Psoas muscle (tissue), 8 donors: ENCODE data around the gene LRP1B. TPM values are rescaled to one million over a fixed set of nuclear protein-coding genes. Genes with fewer than 3 reads are reported as not detected.

Experiments used
- ATAC-seq, 4 donors: fragments of 200-7000 bp; cut with Tn5 transposase; one replicate each; pipeline ENCODE4 v1.9.1; 2020; ENCODE audit warnings: moderate library complexity in 3 of 4, mild to moderate bottlenecking in 2 of 4
- DNase-seq, 2 donors: peaks; one replicate each; pipeline ENCODE4 v3.0.0-alpha.2; 2020
- H3K27ac ChIP-seq: fragments of 200-600 bp; one replicate; pipeline ENCODE4 v1.8.0; 2022
- H3K27me3 ChIP-seq, 3 donors: fragments of 200-600 bp in 1 of 3; one replicate each; pipeline versions ENCODE4 v1.6.1 to v1.8.0; 2013 to 2022; ENCODE audit warnings: low read length in 2 of 3, mild to moderate bottlenecking in 2 of 3, moderate library complexity in 1 of 3; ENCODE audit not compliant: insufficient read depth in 3 of 3
- H3K36me3 ChIP-seq, 2 donors: fragments of 200-600 bp in 1 of 2; one replicate each; pipeline versions ENCODE4 v1.6.1 to v1.8.0; 2013 to 2022; ENCODE audit warnings: low read depth in 1 of 2, mild to moderate bottlenecking in 1 of 2, moderate library complexity in 1 of 2; ENCODE audit not compliant: insufficient read depth in 1 of 2
- H3K4me1 ChIP-seq: fragments of 200-600 bp; one replicate; pipeline ENCODE4 v1.8.0; 2022
- H3K4me3 ChIP-seq: fragments of 200-600 bp; one replicate; pipeline ENCODE4 v1.8.0; 2022; ENCODE audit warnings: mild to moderate bottlenecking
- H3K9me3 ChIP-seq: fragments of 200-600 bp; one replicate; pipeline ENCODE4 v1.8.0; 2022
- CTCF ChIP-seq: fragments of 200-600 bp; IDR thresholded peaks from one replicate; pipeline ENCODE4 v1.8.0; 2022; ENCODE audit warnings: antibody characterized with exemption
- WGBS, 3 donors: extraction: QIAGEN DNeasy Blood & Tissue Kit; methylation state at CpG; one replicate each; pipeline versions ENCODE4 v1.1.6 to v1.1.7; 2013; 5-methylcytosine and 5-hydroxymethylcytosine counted together
- intact Hi-C, 2 donors: fragments of 100-400 bp; cut with DNase I; formaldehyde crosslinking; loops; one replicate each; pipeline versions ENCODE4 v1.11.0 to v1.14.2; 2022
- polyA plus RNA-seq, 3 donors: library from polyadenylated mRNA; stranded (reverse); fragments of 200-250 nt; gene quantifications; one replicate each; pipeline ENCODE4 v1.2.3, GENCODE V29; 2013
- total RNA-seq, 4 donors: library from RNA; stranded (reverse); fragmentation: NEBNext Ultra II Directional in 2 of 4; extraction: Animal tissue kit (Norgen Biotek cat#: 25700) in 2 of 4; gene quantifications; one replicate each; pipeline versions ENCODE4 v1.2.1 to v1.2.4, GENCODE V29; 2021 to 2023
- donor health status: healthy with polysubstance abuse.
- donor health status: DM: no; HTN: no; CAD: no; lungs with moderate emphysema.
- donor health status: Bipolar disorder and iron deficiency.
- donor health status: healthy.
- donor health status: DM: yes; HTN: yes; CAD: no.
- donor health status: DM: no; HTN: no; CAD: no.
- donor health status: DM: no; HTN: no; CAD: no.
- donor health status: DM: yes; HTN: yes; CAD: no.

The LRP1B gene
- total and polyA plus RNA-seq, 7 donors: 0.33 to 3.3 (median 0.95) TPM

DNA sequence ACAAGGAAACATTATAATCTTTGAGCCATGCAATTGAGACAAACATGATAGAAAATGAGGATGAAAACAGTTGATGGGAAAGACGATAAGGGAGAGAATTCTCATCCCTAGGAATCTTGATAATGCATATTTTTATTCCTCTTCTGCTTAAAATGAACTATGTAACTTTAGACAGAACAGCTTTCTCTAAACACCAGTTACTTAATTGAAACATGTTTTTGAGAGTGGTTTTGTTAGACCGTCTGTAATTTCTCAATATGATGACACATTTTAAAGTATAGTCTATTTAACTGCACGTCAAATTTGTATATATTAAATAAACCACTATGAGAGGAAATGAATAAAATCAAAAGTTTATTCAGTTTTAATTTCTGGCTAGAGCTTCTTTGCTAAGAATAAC, 1896.7 kb downstream of the LRP1B start:
- WGBS, 3 donors: 51 to 72% (median 63%) methylated on average over 3 of the region's 3 CpGs
- DNase-seq: no peak
- Histone ChIP-seq H3K4me3 (no peak overlapping the region), H3K27me3 (no peaks in the 10 kb centered on the region), H3K36me3 (no peaks in the 10 kb centered on the region), H3K4me1 (no peaks in the 10 kb centered on the region), H3K27ac (no peak overlapping the region), H3K9me3 (no peaks in the 10 kb centered on the region)
- no peak for TF ChIP-seq CTCF
- no peak for ATAC-seq
- intact Hi-C loops: no loop called here

GRCh38 chr2:140210963-140211362, 1919.9 kb downstream of the LRP1B start:
- 69 to 86% (median 82%) methylated on average over 2 of the region's 2 CpGs for WGBS, 3 donors

GRCh38 chr2:140205093-140205492, 1925.7 kb downstream of the LRP1B start:
- no peak for TF ChIP-seq CTCF
- intact Hi-C loops: no loop called here

More at GRCh38 chr2:140210963-140211362, 1919.9 kb downstream of the LRP1B start:
- H3K4me3 ChIP-seq: no peak overlapping the region
- no peaks in the 10 kb centered on the region for H3K27me3 ChIP-seq
- no peak for TF ChIP-seq CTCF
- ATAC-seq: no peak
- no peaks in the 10 kb centered on the region for H3K36me3 ChIP-seq
- no peak for DNase-seq
- H3K4me1 ChIP-seq: no peaks in the 10 kb centered on the region
- intact Hi-C loops: no loop called here
- H3K9me3 ChIP-seq: no peaks in the 10 kb centered on the region
- H3K27ac ChIP-seq: no peak overlapping the region

DNA sequence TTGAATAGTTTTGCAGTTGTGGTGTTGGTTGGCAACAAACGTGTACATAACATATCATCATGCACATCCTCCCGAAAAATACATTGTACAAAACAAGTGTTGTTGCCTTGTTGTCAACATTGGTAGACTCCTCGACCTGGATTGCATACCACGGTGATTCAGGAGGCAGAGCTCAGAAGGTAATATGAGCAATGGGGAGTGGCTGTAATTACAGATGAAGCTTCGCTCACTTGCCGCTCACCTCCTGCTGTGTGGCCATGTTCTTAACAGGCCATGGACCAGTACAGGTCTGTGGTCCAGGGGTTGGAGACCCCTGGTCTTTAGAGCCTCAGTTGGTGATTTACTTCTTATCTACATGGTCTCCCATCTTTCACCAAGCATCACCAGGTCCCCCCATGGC, 1927.5 kb downstream of the LRP1B start:
- intact Hi-C loops: no loop called here
- Histone ChIP-seq H3K4me1 (no peaks in the 10 kb centered on the region), H3K4me3 (no peak overlapping the region), H3K9me3 (no peaks in the 10 kb centered on the region), H3K36me3 (no peaks in the 10 kb centered on the region), H3K27me3 (no peaks in the 10 kb centered on the region), H3K27ac (no peak overlapping the region)
- DNase-seq (no peak), ATAC-seq (no peak)
- WGBS, 3 donors: 87 to 91% (median 91%) methylated on average over 6 of the region's 6 CpGs
- no peak for TF ChIP-seq CTCF

More at GRCh38 chr2:140205093-140205492, 1925.7 kb downstream of the LRP1B start:
- Histone ChIP-seq H3K27ac (no peak overlapping the region), H3K4me1 (no peaks in the 10 kb centered on the region), H3K27me3 (no peaks in the 10 kb centered on the region), H3K9me3 (no peaks in the 10 kb centered on the region), H3K36me3 (no peaks in the 10 kb centered on the region), H3K4me3 (no peak overlapping the region)
- 47 to 57% (median 49%) methylated on average over 2 of the region's 2 CpGs for WGBS, 3 donors
- no peak for ATAC-seq
- DNase-seq: no peak

DNA sequence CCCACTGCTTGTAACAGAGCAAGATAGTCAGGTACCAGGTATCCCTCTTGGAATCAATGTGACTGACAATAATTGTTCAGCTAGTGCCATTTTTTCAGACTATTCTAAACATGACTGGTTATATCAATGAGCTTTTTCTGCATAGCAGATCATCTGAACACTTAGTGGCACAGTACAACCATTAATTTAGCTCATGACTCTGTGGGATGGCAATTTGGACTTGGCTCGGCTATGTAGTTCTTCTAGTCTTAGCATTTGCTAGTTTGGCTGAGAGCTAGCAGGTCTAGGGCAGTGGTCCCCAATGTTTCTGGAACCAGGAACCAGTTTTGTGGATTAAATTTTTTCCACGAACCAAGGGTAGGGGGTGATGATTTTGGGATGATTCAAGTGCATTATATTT, 1929.2 kb downstream of the LRP1B start:
- Histone ChIP-seq H3K9me3 (no peaks in the 10 kb centered on the region), H3K4me1 (no peaks in the 10 kb centered on the region), H3K27me3 (no peaks in the 10 kb centered on the region), H3K27ac (no peak overlapping the region), H3K36me3 (no peaks in the 10 kb centered on the region), H3K4me3 (no peak overlapping the region)
- no peak for TF ChIP-seq CTCF
- no peak for DNase-seq
- intact Hi-C loops: no loop called here
- 67 to 80% (median 76%) methylated on average over 2 of the region's 2 CpGs for WGBS, 3 donors
- ATAC-seq: no peak
